ENCODE results near the gene RTF2. TPM values are rescaled to one million over a fixed set of nuclear protein-coding genes. Genes with fewer than 3 reads are reported as not detected.

RTF2 gene
- total and polyA plus RNA-seq, 2 experiments from 2014 or later: 28.2 to 53.7 TPM

DNA sequence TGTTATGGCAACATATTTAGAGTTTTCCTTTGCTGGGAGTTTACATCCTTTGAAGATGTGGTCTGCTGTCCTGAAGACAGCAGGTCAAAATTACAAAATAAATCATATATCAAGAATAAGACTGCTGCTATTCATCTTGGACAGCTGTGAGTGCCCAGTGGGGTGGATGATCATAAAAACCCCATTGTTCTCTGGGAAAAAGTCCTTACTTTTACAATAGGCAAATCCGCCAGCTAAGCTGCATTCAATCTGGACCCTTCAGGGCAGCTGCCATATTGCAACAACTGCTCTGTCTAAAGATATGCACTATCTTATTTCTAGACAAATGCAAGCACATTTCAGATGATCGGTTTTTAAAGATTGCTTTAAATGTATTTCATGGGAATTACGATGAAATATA is 37.0 kb upstream of the RTF2 start:
- Histone ChIP-seq H3K36me3 (ENCODE audit: insufficient read depth) (no peaks in the 10 kb centered on the region), H4K20me1 (replicated peaks; ENCODE audit: insufficient read depth) (no peaks in the 10 kb centered on the region), H3K4me3 (no peak overlapping the region), H3K27ac (ENCODE audit: low read depth) (no peak overlapping the region), H3K4me2 (no peak overlapping the region), H2AFZ (no peak overlapping the region), H3K4me1 (ENCODE audit: insufficient read depth) (no peaks in the 10 kb centered on the region), H3K79me2 (replicated peaks; ENCODE audit: insufficient read depth) (no peaks in the 10 kb centered on the region), H3F3A (replicated peaks; ENCODE audit: low read depth) (no peaks in the 10 kb centered on the region), H3K9me2 (ENCODE audit: insufficient read depth) (no peaks in the 10 kb centered on the region), H3K27me3 (ENCODE audit: insufficient read depth) (no peaks in the 10 kb centered on the region)
- no peak overlapping the region for H3K27ac Mint-ChIP-seq
- no peaks in the 10 kb centered on the region; the same call in 2 of the 3 replicates for H3K9me3 Mint-ChIP-seq
- H3K4me3 Mint-ChIP-seq: no peak overlapping the region
- peaks cover 14% of the 10 kb centered on the region for H3K27me3 Mint-ChIP-seq (ENCODE audit: insufficient read depth, low read depth, poor library complexity)
- DNase-seq (ENCODE audit: low spot score) (no peak), ATAC-seq (no peak)
- H3K4me1 Mint-ChIP-seq: no peaks in the 10 kb centered on the region; the same call in 2 of the 3 replicates
- no peaks in the 10 kb centered on the region; the same call in 2 of the 3 replicates for H3K36me3 Mint-ChIP-seq (ENCODE audit: low read depth)
- TF ChIP-seq EZH2 (IDR thresholded peaks at IDR 0.05; ENCODE audit: low read depth, unreplicated experiment) (no peak), JUNB (IDR thresholded peaks at IDR 0.05; ENCODE audit: unreplicated experiment) (no peak), NANOG (IDR thresholded peaks at IDR 0.05; ENCODE audit: borderline replicate concordance) (no peak), POLR2AphosphoS5 (IDR thresholded peaks at IDR 0.05; ENCODE audit: low read depth) (no peak), CREB1 (CRISPR knock-in tag; IDR thresholded peaks at IDR 0.05; ENCODE audit: low read depth) (no peak), STAT1 (IDR thresholded peaks at IDR 0.05; ENCODE audit: unreplicated experiment) (no peak), ZNF331 (CRISPR knock-in tag; IDR thresholded peaks at IDR 0.05; ENCODE audit: low read depth) (no peak)
- TF ChIP-seq, protein P1, sequence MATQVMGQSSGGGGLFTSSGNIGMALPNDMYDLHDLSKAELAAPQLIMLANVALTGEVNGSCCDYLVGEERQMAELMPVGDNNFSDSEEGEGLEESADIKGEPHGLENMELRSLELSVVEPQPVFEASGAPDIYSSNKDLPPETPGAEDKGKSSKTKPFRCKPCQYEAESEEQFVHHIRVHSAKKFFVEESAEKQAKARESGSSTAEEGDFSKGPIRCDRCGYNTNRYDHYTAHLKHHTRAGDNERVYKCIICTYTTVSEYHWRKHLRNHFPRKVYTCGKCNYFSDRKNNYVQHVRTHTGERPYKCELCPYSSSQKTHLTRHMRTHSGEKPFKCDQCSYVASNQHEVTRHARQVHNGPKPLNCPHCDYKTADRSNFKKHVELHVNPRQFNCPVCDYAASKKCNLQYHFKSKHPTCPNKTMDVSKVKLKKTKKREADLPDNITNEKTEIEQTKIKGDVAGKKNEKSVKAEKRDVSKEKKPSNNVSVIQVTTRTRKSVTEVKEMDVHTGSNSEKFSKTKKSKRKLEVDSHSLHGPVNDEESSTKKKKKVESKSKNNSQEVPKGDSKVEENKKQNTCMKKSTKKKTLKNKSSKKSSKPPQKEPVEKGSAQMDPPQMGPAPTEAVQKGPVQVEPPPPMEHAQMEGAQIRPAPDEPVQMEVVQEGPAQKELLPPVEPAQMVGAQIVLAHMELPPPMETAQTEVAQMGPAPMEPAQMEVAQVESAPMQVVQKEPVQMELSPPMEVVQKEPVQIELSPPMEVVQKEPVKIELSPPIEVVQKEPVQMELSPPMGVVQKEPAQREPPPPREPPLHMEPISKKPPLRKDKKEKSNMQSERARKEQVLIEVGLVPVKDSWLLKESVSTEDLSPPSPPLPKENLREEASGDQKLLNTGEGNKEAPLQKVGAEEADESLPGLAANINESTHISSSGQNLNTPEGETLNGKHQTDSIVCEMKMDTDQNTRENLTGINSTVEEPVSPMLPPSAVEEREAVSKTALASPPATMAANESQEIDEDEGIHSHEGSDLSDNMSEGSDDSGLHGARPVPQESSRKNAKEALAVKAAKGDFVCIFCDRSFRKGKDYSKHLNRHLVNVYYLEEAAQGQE (IDR thresholded peaks at IDR 0.05; ENCODE audit: unreplicated experiment): no peak
- TF ChIP-seq, protein P2, sequence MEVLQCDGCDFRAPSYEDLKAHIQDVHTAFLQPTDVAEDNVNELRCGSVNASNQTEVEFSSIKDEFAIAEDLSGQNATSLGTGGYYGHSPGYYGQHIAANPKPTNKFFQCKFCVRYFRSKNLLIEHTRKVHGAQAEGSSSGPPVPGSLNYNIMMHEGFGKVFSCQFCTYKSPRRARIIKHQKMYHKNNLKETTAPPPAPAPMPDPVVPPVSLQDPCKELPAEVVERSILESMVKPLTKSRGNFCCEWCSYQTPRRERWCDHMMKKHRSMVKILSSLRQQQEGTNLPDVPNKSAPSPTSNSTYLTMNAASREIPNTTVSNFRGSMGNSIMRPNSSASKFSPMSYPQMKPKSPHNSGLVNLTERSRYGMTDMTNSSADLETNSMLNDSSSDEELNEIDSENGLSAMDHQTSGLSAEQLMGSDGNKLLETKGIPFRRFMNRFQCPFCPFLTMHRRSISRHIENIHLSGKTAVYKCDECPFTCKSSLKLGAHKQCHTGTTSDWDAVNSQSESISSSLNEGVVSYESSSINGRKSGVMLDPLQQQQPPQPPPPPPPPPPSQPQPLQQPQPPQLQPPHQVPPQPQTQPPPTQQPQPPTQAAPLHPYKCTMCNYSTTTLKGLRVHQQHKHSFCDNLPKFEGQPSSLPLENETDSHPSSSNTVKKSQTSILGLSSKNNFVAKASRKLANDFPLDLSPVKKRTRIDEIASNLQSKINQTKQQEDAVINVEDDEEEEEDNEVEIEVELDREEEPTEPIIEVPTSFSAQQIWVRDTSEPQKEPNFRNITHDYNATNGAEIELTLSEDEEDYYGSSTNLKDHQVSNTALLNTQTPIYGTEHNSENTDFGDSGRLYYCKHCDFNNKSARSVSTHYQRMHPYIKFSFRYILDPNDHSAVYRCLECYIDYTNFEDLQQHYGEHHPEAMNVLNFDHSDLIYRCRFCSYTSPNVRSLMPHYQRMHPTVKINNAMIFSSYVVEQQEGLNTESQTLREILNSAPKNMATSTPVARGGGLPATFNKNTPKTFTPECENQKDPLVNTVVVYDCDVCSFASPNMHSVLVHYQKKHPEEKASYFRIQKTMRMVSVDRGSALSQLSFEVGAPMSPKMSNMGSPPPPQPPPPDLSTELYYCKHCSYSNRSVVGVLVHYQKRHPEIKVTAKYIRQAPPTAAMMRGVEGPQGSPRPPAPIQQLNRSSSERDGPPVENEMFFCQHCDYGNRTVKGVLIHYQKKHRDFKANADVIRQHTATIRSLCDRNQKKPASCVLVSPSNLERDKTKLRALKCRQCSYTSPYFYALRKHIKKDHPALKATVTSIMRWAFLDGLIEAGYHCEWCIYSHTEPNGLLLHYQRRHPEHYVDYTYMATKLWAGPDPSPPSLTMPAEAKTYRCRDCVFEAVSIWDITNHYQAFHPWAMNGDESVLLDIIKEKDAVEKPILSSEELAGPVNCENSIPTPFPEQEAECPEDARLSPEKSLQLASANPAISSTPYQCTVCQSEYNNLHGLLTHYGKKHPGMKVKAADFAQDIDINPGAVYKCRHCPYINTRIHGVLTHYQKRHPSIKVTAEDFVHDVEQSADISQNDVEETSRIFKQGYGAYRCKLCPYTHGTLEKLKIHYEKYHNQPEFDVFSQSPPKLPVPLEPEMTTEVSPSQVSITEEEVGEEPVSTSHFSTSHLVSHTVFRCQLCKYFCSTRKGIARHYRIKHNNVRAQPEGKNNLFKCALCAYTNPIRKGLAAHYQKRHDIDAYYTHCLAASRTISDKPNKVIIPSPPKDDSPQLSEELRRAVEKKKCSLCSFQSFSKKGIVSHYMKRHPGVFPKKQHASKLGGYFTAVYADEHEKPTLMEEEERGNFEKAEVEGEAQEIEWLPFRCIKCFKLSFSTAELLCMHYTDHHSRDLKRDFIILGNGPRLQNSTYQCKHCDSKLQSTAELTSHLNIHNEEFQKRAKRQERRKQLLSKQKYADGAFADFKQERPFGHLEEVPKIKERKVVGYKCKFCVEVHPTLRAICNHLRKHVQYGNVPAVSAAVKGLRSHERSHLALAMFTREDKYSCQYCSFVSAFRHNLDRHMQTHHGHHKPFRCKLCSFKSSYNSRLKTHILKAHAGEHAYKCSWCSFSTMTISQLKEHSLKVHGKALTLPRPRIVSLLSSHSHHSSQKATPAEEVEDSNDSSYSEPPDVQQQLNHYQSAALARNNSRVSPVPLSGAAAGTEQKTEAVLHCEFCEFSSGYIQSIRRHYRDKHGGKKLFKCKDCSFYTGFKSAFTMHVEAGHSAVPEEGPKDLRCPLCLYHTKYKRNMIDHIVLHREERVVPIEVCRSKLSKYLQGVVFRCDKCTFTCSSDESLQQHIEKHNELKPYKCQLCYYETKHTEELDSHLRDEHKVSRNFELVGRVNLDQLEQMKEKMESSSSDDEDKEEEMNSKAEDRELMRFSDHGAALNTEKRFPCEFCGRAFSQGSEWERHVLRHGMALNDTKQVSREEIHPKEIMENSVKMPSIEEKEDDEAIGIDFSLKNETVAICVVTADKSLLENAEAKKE (CRISPR knock-in tag; IDR thresholded peaks at IDR 0.05): no peak
